Stimulated activated memory B cell treated with anti-CD40 and anti-IgM and Interleukin-4, amounts not matched to agents 10 μg/mL and 1 μg/mL and 100 μg/mL, for 72 hours (primary cell): ENCODE measurements around the gene BNC2.

Experiments
- ATAC-seq: fragments of 150-1000 bp; cut with Tn5 transposase; 2 replicates; pipeline ENCODE4 v1.10.0; 2021
- H3K27ac Mint-ChIP-seq: one replicate; pipeline ENCODE4 v1.8.0; 2022; ENCODE audit warnings: mild to moderate bottlenecking, mixed read lengths
- H3K27me3 Mint-ChIP-seq: one replicate; pipeline ENCODE4 v1.8.0; 2022; ENCODE audit warnings: mixed read lengths
- H3K36me3 Mint-ChIP-seq: one replicate; pipeline ENCODE4 v1.8.0; 2022; ENCODE audit warnings: mixed read lengths
- H3K4me1 Mint-ChIP-seq: one replicate; pipeline ENCODE4 v1.8.0; 2022; ENCODE audit warnings: mixed read lengths
- H3K4me3 Mint-ChIP-seq: one replicate; pipeline ENCODE4 v1.8.0; 2022; ENCODE audit warnings: mild to moderate bottlenecking, moderate library complexity, mixed read lengths
- H3K9me3 Mint-ChIP-seq: one replicate; pipeline ENCODE4 v1.8.0; 2022; ENCODE audit warnings: mixed read lengths

BNC2 gene

DNA sequence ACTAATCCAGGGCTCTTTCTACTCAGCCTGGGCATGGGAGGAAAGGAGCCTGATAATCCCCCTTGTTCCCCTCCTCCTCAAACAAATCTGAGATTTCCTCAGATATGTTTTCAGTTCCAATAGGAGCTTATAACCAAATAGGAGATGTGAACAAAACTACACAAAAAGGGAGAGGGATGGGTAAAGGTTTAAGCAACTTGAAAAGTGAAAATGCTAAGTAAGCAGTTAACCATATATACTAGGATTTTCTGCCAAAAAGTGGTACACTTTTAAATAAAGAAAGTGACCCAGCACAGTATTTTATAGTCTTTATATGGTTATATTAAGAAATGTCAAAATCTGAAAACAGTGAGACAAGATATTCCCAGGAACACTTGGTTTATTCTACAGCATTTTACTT is 275.7 kb downstream of the BNC2 start:
- ATAC-seq = no peak
- H3K4me3 Mint-ChIP-seq = no peak overlapping the region
- H3K27ac Mint-ChIP-seq = no peak overlapping the region
- no peaks in the 10 kb centered on the region for H3K27me3 Mint-ChIP-seq
- no peaks in the 10 kb centered on the region for H3K36me3 Mint-ChIP-seq
- H3K4me1 Mint-ChIP-seq = no peaks in the 10 kb centered on the region
- H3K9me3 Mint-ChIP-seq = peaks cover 3% of the 10 kb centered on the region

DNA sequence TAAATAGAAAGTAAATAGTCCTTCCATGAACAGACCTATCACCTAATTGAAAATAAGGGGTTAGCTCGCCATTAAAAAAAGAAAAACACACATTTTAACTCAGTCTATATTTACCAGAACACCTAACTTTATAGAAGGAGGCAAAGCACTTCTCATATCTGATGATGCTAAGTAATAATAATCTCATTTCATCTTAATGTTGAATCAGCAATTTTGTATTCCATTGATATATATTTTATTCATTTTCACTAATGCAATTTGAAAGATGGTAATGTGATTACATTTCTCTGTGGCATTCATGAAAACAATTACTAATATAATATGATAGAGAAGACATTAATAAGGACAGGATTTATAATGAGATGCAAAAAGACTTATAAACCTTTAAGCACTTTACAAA is 276.7 kb downstream of the BNC2 start:
- H3K4me3 Mint-ChIP-seq = no peak overlapping the region
- no peak for ATAC-seq
- no peaks in the 10 kb centered on the region for H3K27me3 Mint-ChIP-seq
- no peak overlapping the region for H3K27ac Mint-ChIP-seq
- H3K4me1 Mint-ChIP-seq = no peaks in the 10 kb centered on the region
- H3K9me3 Mint-ChIP-seq = peaks cover 3% of the 10 kb centered on the region
- H3K36me3 Mint-ChIP-seq = no peaks in the 10 kb centered on the region

DNA sequence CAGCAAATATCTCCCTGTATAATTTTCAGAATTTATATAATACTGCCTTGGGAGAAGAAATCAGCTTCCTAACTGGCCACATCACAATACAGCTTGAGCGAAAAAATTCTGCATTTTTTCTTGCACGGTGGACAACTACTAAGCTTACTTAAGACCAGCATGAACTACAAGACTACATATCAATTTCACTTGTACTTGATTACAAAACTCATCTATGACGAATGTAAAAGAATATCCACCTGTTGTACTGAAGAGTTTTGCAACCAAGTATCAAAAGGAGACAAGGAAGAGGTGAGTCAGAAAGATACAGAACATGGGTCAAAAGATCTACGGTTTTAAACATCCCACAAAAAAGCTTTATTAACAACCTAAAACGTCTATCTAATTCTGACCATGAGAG is 279.4 kb downstream of the BNC2 start:
- peaks cover 8% of the 10 kb centered on the region for H3K9me3 Mint-ChIP-seq
- H3K4me1 Mint-ChIP-seq = no peaks in the 10 kb centered on the region
- no peak for ATAC-seq
- no peak overlapping the region for H3K4me3 Mint-ChIP-seq
- no peaks in the 10 kb centered on the region for H3K36me3 Mint-ChIP-seq
- H3K27ac Mint-ChIP-seq = no peak overlapping the region
- no peaks in the 10 kb centered on the region for H3K27me3 Mint-ChIP-seq

DNA sequence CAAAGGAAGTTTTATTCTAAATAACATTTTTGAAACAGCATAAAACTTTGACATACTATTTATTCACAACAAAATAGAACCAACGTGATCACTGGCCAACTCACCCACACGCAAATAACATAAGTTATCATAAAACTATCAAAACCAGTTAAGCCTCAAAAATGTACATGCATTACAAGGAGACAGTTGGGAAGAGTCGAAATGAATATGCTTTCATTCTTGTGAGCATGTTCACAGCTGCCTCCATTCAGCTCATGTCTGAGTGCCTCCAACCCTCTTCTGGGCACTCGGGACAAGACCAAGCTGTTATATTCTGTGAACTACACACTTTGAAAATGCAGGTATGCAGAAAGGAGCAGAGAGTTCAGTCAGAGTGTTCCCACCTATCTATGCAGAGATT is 284.9 kb downstream of the BNC2 start:
- Mint-ChIP-seq H3K4me3 (no peak overlapping the region), H3K27me3 (no peaks in the 10 kb centered on the region), H3K4me1 (no peaks in the 10 kb centered on the region), H3K36me3 (no peaks in the 10 kb centered on the region), H3K27ac (no peak overlapping the region), H3K9me3 (peaks cover 8% of the 10 kb centered on the region)
- no peak for ATAC-seq

DNA sequence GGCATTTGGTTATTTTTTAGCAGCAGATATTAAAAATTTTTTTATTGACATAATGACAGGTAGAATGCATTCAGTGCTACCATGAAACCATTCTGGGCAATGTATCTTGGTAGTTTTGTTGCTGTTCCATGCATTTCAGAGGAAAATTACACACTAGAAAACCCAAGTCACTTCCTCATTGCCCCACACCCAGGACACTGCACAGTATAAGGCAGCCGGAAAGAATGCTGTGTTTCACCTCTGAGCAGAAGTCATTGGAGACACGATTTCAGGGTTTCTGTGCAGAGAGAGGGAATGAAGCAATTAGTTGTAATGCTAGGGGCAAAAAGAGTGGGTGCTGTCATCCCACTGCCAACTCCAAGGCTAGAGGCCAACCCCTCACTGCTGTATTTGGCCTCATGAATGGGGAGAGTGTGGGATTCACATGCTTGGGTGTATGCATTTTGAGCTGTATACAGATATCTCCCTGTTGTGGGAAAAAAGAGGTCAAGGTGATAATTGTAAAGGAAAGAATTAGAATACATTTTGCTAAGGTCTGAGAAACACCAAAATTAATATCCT is 290.5 kb downstream of the BNC2 start:
- Mint-ChIP-seq H3K36me3 (no peaks in the 10 kb centered on the region), H3K4me1 (no peaks in the 10 kb centered on the region), H3K4me3 (no peak overlapping the region), H3K27me3 (no peaks in the 10 kb centered on the region), H3K9me3 (peaks cover 2% of the 10 kb centered on the region), H3K27ac (no peak overlapping the region)
- no peak for ATAC-seq

DNA sequence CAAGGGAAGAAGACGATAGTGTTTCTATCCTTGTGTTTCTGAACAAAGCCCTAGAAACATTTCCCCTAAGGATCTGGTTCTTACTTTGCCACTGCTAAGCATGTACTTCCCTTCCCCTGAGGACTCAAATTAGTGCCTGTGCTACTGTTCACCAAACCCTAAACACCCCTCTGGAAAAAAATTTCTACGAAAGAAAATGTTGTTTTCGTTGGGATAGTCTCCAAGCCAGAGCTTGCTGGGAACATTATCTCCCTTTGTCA is 294.6 kb downstream of the BNC2 start:
- Mint-ChIP-seq H3K9me3 (peaks cover 2% of the 10 kb centered on the region), H3K27me3 (no peaks in the 10 kb centered on the region), H3K36me3 (no peaks in the 10 kb centered on the region), H3K4me1 (no peaks in the 10 kb centered on the region), H3K27ac (no peak overlapping the region), H3K4me3 (no peak overlapping the region)
- no peak for ATAC-seq

DNA sequence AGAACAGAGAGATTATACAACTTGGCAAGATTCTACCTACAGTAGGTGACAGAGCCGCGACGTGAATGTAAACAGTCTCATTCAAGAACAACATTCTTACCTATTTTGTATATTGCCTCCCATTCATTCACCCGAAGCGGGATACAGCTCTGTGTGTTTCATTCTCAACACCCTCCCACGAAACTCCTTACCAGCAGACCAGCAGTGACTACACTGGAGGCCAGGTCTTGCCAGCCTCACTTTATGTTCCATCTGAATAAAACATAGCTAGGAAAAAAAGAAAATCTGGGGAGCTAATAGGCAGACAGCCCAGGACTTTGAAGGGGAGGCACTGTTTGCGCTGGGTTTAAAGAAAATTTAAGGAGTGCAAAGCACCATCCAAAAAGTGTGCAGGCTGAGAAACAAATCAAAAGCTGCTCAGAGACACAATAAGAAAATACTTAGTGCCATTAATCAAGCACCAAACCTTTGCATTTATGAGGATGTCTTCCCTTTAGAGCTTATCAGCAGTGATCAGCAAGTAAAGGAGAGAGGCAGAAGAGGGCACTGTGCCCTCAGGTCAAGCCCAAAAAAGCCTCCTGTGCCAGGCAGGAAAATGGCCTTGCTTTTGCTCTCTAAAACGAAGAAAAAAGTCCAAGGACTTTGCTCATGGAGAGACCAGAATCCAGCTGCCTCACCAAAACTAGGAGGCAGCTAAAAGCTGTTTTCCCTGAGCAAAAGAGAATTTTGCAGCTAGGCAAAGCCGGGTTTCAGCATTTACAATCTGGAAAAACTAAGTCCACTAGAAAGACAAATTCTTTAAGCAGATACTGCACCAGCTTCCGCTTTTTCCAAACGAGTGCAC is 295.1 kb downstream of the BNC2 start:
- ATAC-seq = no peak
- Mint-ChIP-seq H3K9me3 (peaks cover 2% of the 10 kb centered on the region), H3K27me3 (no peaks in the 10 kb centered on the region), H3K36me3 (no peaks in the 10 kb centered on the region), H3K27ac (no peak overlapping the region), H3K4me3 (no peak overlapping the region), H3K4me1 (no peaks in the 10 kb centered on the region)

DNA sequence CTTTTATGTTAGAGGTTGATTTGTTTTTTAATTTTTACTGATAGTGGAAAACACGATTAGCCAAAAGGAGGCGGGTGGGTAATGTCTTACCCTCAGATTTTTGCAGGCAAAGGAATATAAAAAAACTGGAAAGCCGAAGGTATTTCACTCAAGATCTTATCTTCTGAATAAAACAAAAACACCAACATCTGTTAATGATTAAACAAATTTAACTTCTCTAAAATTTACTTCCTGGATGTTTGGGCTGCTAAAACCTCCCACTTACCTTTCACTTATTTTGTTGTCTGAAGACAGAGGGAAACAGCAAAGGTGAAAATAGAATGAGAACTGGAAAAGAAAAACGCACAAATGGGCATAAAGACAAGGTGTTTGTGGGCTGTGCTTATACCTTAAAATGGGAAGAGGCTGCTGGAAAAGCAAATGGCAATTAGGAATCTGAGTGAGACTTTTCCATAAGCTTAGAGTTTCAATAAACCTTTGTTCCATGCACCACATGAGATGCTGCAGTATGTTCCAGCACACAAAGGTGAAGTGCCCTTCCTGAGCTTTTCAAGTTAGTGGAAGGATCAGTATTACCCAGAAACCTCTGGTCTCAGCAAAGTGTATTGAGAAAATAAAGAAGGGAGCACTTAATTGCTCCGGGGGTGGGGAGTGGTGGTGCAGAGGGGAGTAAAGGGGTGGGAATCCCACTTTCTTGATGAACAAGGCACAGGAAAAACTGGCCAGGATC is 298.3 kb downstream of the BNC2 start:
- H3K4me1 Mint-ChIP-seq = no peaks in the 10 kb centered on the region
- ATAC-seq = no peak
- H3K4me3 Mint-ChIP-seq = no peak overlapping the region
- H3K27ac Mint-ChIP-seq = no peak overlapping the region
- no peaks in the 10 kb centered on the region for H3K27me3 Mint-ChIP-seq
- peaks cover 2% of the 10 kb centered on the region for H3K9me3 Mint-ChIP-seq
- no peaks in the 10 kb centered on the region for H3K36me3 Mint-ChIP-seq

DNA sequence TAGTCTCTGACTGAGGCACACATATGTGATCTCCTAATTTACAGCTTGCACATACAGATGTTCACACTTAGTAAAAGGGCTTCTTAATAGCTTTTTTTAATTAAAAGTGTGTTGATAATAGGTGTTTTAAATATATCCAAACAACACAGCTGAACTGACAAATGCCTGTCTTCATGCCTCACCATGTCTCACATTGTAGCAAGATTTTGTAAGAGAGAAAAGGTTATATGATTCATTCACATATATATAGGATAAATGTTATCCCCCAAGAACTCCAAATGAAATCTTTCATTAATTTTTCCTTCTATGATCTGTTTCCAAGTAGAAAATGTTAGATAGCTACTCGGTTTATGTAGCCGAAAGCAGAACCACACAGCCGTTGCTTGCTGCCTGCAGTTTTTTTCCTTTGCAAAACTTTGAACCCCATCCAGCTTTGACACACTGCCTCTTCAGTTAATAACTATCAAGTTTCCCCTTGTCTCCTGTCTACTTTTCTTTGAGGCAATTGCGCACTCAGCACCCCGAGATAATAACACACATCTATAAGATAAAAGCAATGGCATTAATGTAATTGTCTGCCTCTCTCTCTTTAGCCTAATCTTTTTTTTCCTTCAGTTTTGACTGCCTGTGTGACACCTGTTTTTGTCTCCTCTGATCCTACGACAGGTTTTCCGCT is 299.2 kb downstream of the BNC2 start:
- no peaks in the 10 kb centered on the region for H3K36me3 Mint-ChIP-seq
- H3K27ac Mint-ChIP-seq = no peak overlapping the region
- H3K9me3 Mint-ChIP-seq = peaks cover 2% of the 10 kb centered on the region
- H3K4me3 Mint-ChIP-seq = no peak overlapping the region
- H3K27me3 Mint-ChIP-seq = no peaks in the 10 kb centered on the region
- no peaks in the 10 kb centered on the region for H3K4me1 Mint-ChIP-seq
- ATAC-seq = no peak

DNA sequence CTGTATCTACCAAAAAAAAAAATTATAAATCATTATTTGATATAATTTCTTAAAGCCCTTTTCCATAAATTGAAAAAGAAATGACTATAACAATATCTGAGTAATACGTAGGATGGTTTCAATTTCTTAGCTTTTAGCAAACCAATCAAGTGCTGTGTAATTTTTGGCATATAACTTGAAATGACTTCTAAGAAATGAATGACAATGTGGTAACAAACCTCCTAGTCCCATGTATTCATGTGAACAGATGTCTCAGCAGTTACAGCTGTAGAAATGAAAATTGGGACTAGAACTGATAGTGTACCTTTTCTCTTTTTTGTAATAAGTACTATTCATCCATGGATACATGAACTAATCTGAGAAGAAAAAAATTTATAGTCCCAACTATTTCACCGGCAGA is 307.0 kb downstream of the BNC2 start:
- H3K27ac Mint-ChIP-seq = no peak overlapping the region
- no peaks in the 10 kb centered on the region for H3K27me3 Mint-ChIP-seq
- no peaks in the 10 kb centered on the region for H3K36me3 Mint-ChIP-seq
- no peak overlapping the region for H3K4me3 Mint-ChIP-seq
- H3K9me3 Mint-ChIP-seq = peaks cover 8% of the 10 kb centered on the region
- ATAC-seq = no peak
- no peaks in the 10 kb centered on the region for H3K4me1 Mint-ChIP-seq

DNA sequence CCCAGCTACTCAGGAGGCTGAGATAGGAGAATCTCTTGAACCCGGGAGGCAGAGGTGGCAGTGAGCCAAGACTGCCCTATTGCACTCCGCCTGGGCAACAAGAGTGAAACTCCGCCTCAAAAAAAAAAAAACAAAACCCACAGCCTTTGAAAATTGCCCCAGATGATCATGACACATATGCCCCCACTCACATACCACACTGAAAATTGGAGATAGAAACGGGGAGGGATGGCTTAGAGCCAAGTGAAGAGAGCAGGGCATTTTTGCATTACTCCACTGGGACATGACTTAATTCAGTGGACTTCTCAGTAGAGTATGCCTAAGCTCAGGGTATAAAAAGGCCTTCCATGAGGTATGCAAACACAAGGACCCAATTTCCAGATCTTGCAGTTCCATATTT is 309.3 kb downstream of the BNC2 start:
- Mint-ChIP-seq H3K36me3 (no peaks in the 10 kb centered on the region), H3K9me3 (peaks cover 8% of the 10 kb centered on the region), H3K4me3 (no peak overlapping the region), H3K27ac (no peak overlapping the region), H3K27me3 (no peaks in the 10 kb centered on the region), H3K4me1 (no peaks in the 10 kb centered on the region)
- ATAC-seq = no peak

DNA sequence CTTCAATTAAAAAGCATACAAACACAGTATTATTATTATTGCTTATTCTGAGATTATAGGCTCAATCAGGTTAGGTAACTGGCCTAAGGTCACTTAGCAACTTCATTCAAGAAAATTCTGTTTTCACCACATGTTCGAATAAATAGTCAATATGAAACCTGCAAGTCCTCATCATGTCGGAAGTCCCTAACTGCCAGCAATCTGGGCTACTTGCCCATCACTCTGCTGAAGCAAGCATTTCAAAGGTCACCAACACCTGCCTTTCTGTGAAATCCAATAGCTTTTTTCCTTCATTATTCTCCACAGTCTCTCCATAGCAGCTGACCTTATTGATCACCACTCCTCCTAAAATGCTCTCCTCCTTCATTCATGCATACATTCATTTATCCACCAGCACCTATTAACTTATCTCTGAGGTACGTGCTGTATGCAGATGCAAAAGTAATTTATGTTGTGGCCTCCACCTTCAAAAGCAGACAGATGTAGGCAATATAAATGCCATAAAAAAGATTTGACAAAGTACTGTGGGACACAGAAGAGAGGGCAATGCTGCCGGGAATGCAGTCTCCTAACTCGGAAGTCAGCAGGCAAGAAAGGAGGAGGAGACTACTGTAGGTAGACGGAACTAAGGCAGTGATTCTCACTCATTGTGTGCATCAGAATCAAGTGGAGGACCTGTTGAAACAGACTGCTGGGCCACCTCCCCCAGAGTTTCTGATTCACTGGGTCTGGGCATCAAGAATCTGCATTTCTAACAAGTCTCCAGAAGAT is 310.9 kb downstream of the BNC2 start:
- no peaks in the 10 kb centered on the region for H3K4me1 Mint-ChIP-seq
- H3K36me3 Mint-ChIP-seq = no peaks in the 10 kb centered on the region
- H3K27me3 Mint-ChIP-seq = no peaks in the 10 kb centered on the region
- peaks cover 3% of the 10 kb centered on the region for H3K9me3 Mint-ChIP-seq
- no peak overlapping the region for H3K27ac Mint-ChIP-seq
- no peak overlapping the region for H3K4me3 Mint-ChIP-seq
- ATAC-seq = no peak

DNA sequence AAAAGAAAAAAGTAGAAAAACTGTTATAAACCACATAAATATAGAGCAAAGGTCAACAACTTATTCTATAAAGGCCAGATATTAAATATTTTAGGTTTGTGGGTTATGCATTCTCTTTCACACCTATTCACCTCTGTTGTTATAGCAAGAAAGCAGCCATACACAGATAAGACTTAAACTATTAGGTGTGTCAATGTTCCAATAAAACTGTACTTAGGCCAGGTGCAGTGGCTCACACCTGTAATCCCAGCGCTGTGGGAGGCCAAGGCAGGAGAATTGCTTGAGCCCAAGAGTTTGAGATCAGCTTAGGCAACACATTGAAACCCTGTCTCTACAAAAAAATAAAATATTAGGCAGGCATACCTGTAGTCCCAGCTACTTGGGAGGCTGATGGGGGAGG is 314.7 kb downstream of the BNC2 start:
- H3K27me3 Mint-ChIP-seq = no peaks in the 10 kb centered on the region
- H3K4me3 Mint-ChIP-seq = no peak overlapping the region
- no peaks in the 10 kb centered on the region for H3K4me1 Mint-ChIP-seq
- ATAC-seq = no peak
- H3K36me3 Mint-ChIP-seq = no peaks in the 10 kb centered on the region
- H3K9me3 Mint-ChIP-seq = peaks cover 3% of the 10 kb centered on the region
- H3K27ac Mint-ChIP-seq = no peak overlapping the region

DNA sequence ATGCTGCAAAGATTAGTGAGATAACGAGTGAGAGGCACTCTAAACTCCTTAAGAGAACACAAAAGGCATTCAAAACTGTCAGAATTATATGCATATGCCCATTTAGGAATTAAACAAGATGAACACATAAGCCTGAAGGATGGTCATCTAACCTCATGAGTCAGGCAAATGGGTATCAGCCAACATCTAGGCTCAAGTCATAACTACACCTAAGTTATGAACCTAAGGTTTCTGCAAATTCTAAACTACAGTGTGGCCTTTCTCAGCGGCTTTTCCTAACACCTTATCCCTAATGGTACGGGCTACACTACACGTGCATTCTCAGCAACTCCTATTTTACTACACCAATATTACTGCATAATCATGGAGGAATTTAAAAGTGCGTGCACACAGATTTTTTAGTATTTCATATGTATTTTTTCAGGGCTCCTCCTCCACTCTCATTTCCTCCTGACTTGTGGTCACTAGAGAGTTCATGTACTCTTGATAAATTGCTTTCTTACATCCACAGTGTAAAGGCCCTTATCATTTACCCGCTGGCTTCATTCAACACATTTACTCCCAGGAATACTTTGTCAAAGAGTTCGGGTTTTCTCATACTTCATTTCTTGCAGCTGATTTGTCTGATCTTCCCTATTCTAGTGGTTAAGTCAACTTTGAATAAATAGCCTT is 316.5 kb downstream of the BNC2 start:
- H3K36me3 Mint-ChIP-seq = no peaks in the 10 kb centered on the region
- H3K4me3 Mint-ChIP-seq = no peak overlapping the region
- H3K4me1 Mint-ChIP-seq = no peaks in the 10 kb centered on the region
- H3K27ac Mint-ChIP-seq = no peak overlapping the region
- H3K9me3 Mint-ChIP-seq = no peaks in the 10 kb centered on the region
- ATAC-seq = no peak
- H3K27me3 Mint-ChIP-seq = no peaks in the 10 kb centered on the region

DNA sequence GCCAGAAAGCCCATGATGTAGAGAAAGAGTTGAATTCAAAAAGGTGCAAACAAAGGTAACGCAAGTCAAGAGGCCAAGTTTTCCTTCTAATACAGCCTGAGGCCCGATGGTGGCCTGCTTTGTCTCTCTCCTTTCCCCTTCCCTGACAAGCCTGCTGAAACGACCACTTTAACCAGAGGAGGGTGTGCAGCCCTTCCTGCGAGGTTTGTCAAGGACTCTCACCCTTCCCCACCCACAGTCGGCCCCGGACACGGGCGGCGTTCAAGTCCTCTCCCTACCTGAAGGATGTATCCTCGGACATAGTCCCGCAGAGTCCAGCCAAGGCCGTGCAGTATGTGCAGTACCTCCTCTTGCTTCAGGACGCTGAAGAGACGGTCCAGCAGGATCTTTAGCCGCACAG is 318.2 kb downstream of the BNC2 start:
- H3K9me3 Mint-ChIP-seq = no peaks in the 10 kb centered on the region
- H3K4me3 Mint-ChIP-seq = no peak overlapping the region
- peak; percentile 31 for ATAC-seq
- no peaks in the 10 kb centered on the region for H3K36me3 Mint-ChIP-seq
- H3K27me3 Mint-ChIP-seq = no peaks in the 10 kb centered on the region
- no peaks in the 10 kb centered on the region for H3K4me1 Mint-ChIP-seq
- no peak overlapping the region for H3K27ac Mint-ChIP-seq
